Caco-2 (cell line): ENCODE data around the gene CDYL2. TPM values are rescaled to one million over a fixed set of nuclear protein-coding genes. Genes with fewer than 3 reads are reported as not detected.

ENCODE experiments used
- BruUV-seq: library from RNA; stranded (reverse); fragments of 400-500 nt; replicated peaks from 2 replicates; lab custom pipeline; 2021; lab: Mats Ljungman, UMichigan
- CTCF ChIA-PET: fragments of 300-600 bp; sonication (Branson Sonifier 250); formaldehyde crosslinking; loops from one replicate; lab custom pipeline; 2022; ENCODE audit warnings: antibody characterized with exemption; lab: Charles Lee
- POLR2A ChIA-PET: fragments of 300-600 bp; sonication (Branson Sonifier 250); formaldehyde crosslinking; loops from one replicate; lab custom pipeline; 2022; ENCODE audit warnings: antibody characterized with exemption; lab: Charles Lee
- DNase-seq, 2 experiments: peaks; one replicate each; pipeline versions ENCODE4 v3.0.0 to v3.0.0-alpha.2; 2020 to 2022
- H3K27me3 ChIP-seq: replicated peaks from 2 replicates; pipeline ENCODE4 v1.6.0; 2011; ENCODE audit warnings: low read length; ENCODE audit not compliant: control insufficient read depth, insufficient read depth
- H3K36me3 ChIP-seq: 2 replicates; pipeline ENCODE4 v1.5.1; 2011; ENCODE audit warnings: low read length; ENCODE audit not compliant: control insufficient read depth, insufficient read depth
- H3K4me1 ChIP-seq: fragments of 250-450 bp; sonication (Bioruptor Pico); 2 replicates; pipeline ENCODE4 v1.5.1; 2020; ENCODE audit warnings: mild to moderate bottlenecking
- H3K4me3 ChIP-seq: 2 replicates; pipeline ENCODE4 v1.5.1; 2011; ENCODE audit warnings: low read depth, mild to moderate bottlenecking, control low read depth, low read length
- H3K9me3 ChIP-seq: fragments of 250-450 bp; sonication (Bioruptor Pico); 2 replicates; pipeline ENCODE4 v1.5.1; 2020; ENCODE audit warnings: mild to moderate bottlenecking, moderate library complexity
- H3K27ac Mint-ChIP-seq: one replicate; pipeline ENCODE4 v1.8.0; 2022; ENCODE audit warnings: mixed read lengths; ENCODE audit not compliant: unreplicated experiment
- H3K27me3 Mint-ChIP-seq: one replicate; pipeline ENCODE4 v1.8.0; 2022; ENCODE audit warnings: mixed read lengths; ENCODE audit not compliant: insufficient read depth, unreplicated experiment
- H3K36me3 Mint-ChIP-seq: one replicate; pipeline ENCODE4 v1.8.0; 2022; ENCODE audit warnings: mild to moderate bottlenecking, mixed read lengths; ENCODE audit not compliant: insufficient read depth, unreplicated experiment
- H3K4me1 Mint-ChIP-seq: one replicate; pipeline ENCODE4 v1.8.0; 2022; ENCODE audit warnings: low read depth, mixed read lengths; ENCODE audit not compliant: unreplicated experiment
- H3K4me3 Mint-ChIP-seq: one replicate; pipeline ENCODE4 v1.8.0; 2022; ENCODE audit warnings: mild to moderate bottlenecking, moderate library complexity, mixed read lengths; ENCODE audit not compliant: unreplicated experiment
- H3K9me3 Mint-ChIP-seq: one replicate; pipeline ENCODE4 v1.8.0; 2022; ENCODE audit warnings: mixed read lengths; ENCODE audit not compliant: unreplicated experiment
- CTCF ChIP-seq, 2 experiments: fragments of 200-600 bp in 1 of 2; IDR thresholded peaks; 1 replicate in 1 of 2; 2 replicates in 1 of 2; pipeline versions ENCODE4 v1.5.1 to v1.8.0; 2011 to 2022; ENCODE audit warnings: antibody characterized with exemption in 1 of 2, control low read depth in 1 of 2, inconsistent platforms in 1 of 2, low read depth in 1 of 2, low read length in 1 of 2, mild to moderate bottlenecking in 1 of 2, moderate library complexity in 1 of 2; ENCODE audit not compliant: insufficient read depth in 1 of 2, severe bottlenecking in 1 of 2, unreplicated experiment in 1 of 2
- intact Hi-C: fragments of 100-400 bp; cut with micrococcal nuclease; formaldehyde crosslinking; loops from one replicate; pipeline ENCODE4 v1.10.0; 2022; ENCODE audit not compliant: unreplicated experiment
- total RNA-seq: library from RNA; stranded (reverse); gene quantifications from 2 replicates; pipeline ENCODE4 v1.2.3, GENCODE V29; 2022

CDYL2 gene
- total RNA-seq, 1 experiment from 2014 or later, result 1.8 TPM

- no peaks in the 10 kb centered on the region for H3K4me1 Mint-ChIP-seq
- H3K4me1 ChIP-seq, result no peaks in the 10 kb centered on the region
- no peak for DNase-seq
- no peaks in the 10 kb centered on the region for H3K27me3 ChIP-seq
- POLR2A ChIA-PET, result no interaction called here
- no peaks in the 10 kb centered on the region for H3K36me3 Mint-ChIP-seq
- no peak overlapping the region for H3K27ac Mint-ChIP-seq
- intact Hi-C loops, result no loop called here
- peaks cover 11% of the 10 kb centered on the region for H3K27me3 Mint-ChIP-seq
- no peaks in the 10 kb centered on the region for H3K36me3 ChIP-seq
- H3K4me3 Mint-ChIP-seq, result no peak overlapping the region
- no peaks in the 10 kb centered on the region for H3K9me3 Mint-ChIP-seq
- CTCF ChIA-PET, result no interaction called here
- no peak for TF ChIP-seq CTCF (IDR thresholded peaks at IDR 0.05; ENCODE audit: insufficient read depth in 1 of 2, low read depth in 1 of 2, low read length in 1 of 2, severe bottlenecking in 1 of 2, unreplicated experiment in 1 of 2)
- H3K9me3 ChIP-seq, result no peaks in the 10 kb centered on the region; the same call in 1 of the 2 replicates
- no peak overlapping the region for H3K4me3 ChIP-seq
- no TSS peak for BruUV-seq
These were observed 22.6 kb upstream of the CDYL2 start for GRCh38 chr16:80827007-80827406.

GRCh38 chr16:80825365-80825758 is 21.0 kb upstream of the CDYL2 start:
- BruUV-seq, result no TSS peak
- H3K27ac Mint-ChIP-seq, result no peak overlapping the region
- H3K9me3 ChIP-seq, result no peaks in the 10 kb centered on the region; the same call in 1 of the 2 replicates
- TF ChIP-seq CTCF (IDR thresholded peaks at IDR 0.05; ENCODE audit: insufficient read depth in 1 of 2, low read depth in 1 of 2, low read length in 1 of 2, severe bottlenecking in 1 of 2, unreplicated experiment in 1 of 2), result no peak
- intact Hi-C loops, result loop anchor here (2.0 kb wide), 1 partner anchor 107 kb away; no protein-coding TSS in a partner anchor
- H3K27me3 ChIP-seq, result no peaks in the 10 kb centered on the region
- no peak overlapping the region for H3K4me3 Mint-ChIP-seq
- no peaks in the 10 kb centered on the region for H3K36me3 Mint-ChIP-seq
- CTCF ChIA-PET, result no interaction called here
- POLR2A ChIA-PET, result no interaction called here
- H3K4me1 ChIP-seq, result no peaks in the 10 kb centered on the region
- peaks cover 13% of the 10 kb centered on the region for H3K27me3 Mint-ChIP-seq
- H3K9me3 Mint-ChIP-seq, result no peaks in the 10 kb centered on the region
- no peak overlapping the region for H3K4me3 ChIP-seq
- DNase-seq, result no peak
- H3K4me1 Mint-ChIP-seq, result no peaks in the 10 kb centered on the region
- no peaks in the 10 kb centered on the region for H3K36me3 ChIP-seq

- Histone ChIP-seq H3K9me3 (no peaks in the 10 kb centered on the region; the same call in 1 of the 2 replicates), H3K36me3 (no peaks in the 10 kb centered on the region), H3K4me3 (no peak overlapping the region), H3K4me1 (no peaks in the 10 kb centered on the region), H3K27me3 (no peaks in the 10 kb centered on the region)
- no peaks in the 10 kb centered on the region for H3K4me1 Mint-ChIP-seq
- no peak overlapping the region for H3K27ac Mint-ChIP-seq
- intact Hi-C loops, result loop anchor here (1.0 to 2.0 kb wide), 2 partner anchors 108 to 297 kb away; no protein-coding TSS in a partner anchor
- POLR2A ChIA-PET, result no interaction called here
- peaks cover 10% of the 10 kb centered on the region for H3K27me3 Mint-ChIP-seq
- no peaks in the 10 kb centered on the region for H3K9me3 Mint-ChIP-seq
- DNase-seq, result peak in 1 of 2 experiments; percentile 40
- TF ChIP-seq CTCF (IDR thresholded peaks at IDR 0.05; ENCODE audit: insufficient read depth in 1 of 2, low read depth in 1 of 2, low read length in 1 of 2, severe bottlenecking in 1 of 2, unreplicated experiment in 1 of 2), result peak; percentile 87 to 88
- no peaks in the 10 kb centered on the region for H3K36me3 Mint-ChIP-seq
- CTCF ChIA-PET, result no interaction called here
- no TSS peak for BruUV-seq
- no peak overlapping the region for H3K4me3 Mint-ChIP-seq
These were observed 20.4 kb upstream of the CDYL2 start for GRCh38 chr16:80824623-80825364.
